Hippocampal formation (tissue), 2 donors: Measurements from ENCODE around the gene PDE11A.

Experiments
- DNase-seq, 2 donors: peaks; one replicate each; lab custom pipeline; 2025; lab: John Stamatoyannopoulos, UW

Gene PDE11A

GRCh38 chr2:177923323-177923722, 149.3 kb downstream of the PDE11A start:
- DNase-seq: no peak

- DNase-seq: no peak
Measured at GRCh38 chr2:177921726-177922125, 150.9 kb downstream of the PDE11A start.

- no peak for DNase-seq
Measured at GRCh38 chr2:177917169-177917568, 155.4 kb downstream of the PDE11A start.

- no peak for DNase-seq
Measured at GRCh38 chr2:177916342-177916741, 156.2 kb downstream of the PDE11A start.

- no peak for DNase-seq
Measured at GRCh38 chr2:177914247-177914646, 158.3 kb downstream of the PDE11A start.

- DNase-seq: no peak
Measured at GRCh38 chr2:177909962-177910361, 162.6 kb downstream of the PDE11A start.

- no peak for DNase-seq
Measured at GRCh38 chr2:177908824-177909223, 163.8 kb downstream of the PDE11A start.

- no peak for DNase-seq
Measured at GRCh38 chr2:177908182-177908581, 164.4 kb downstream of the PDE11A start.

- DNase-seq: peak in 1 of 2 donors; percentile 37
Measured at GRCh38 chr2:177906041-177906718, 166.4 kb downstream of the PDE11A start.

GRCh38 chr2:177905640-177906039, 166.9 kb downstream of the PDE11A start:
- no peak for DNase-seq

GRCh38 chr2:177902395-177903163, 170.0 kb downstream of the PDE11A start:
- DNase-seq: no peak

- no peak for DNase-seq
Measured at GRCh38 chr2:177900082-177900481, 172.5 kb downstream of the PDE11A start.

GRCh38 chr2:177897278-177897677, 175.3 kb downstream of the PDE11A start:
- no peak for DNase-seq

GRCh38 chr2:177896587-177896986, 176.0 kb downstream of the PDE11A start:
- DNase-seq: no peak

- DNase-seq: no peak
Measured at GRCh38 chr2:177894546-177894945, 178.0 kb downstream of the PDE11A start.

- no peak for DNase-seq
Measured at GRCh38 chr2:177893880-177894279, 178.7 kb downstream of the PDE11A start.

GRCh38 chr2:177891533-177891932, 181.0 kb downstream of the PDE11A start:
- DNase-seq: no peak

- no peak for DNase-seq
Measured at GRCh38 chr2:177889818-177890460, 182.6 kb downstream of the PDE11A start.

- DNase-seq: no peak
Measured at GRCh38 chr2:177888581-177888980, 184.0 kb downstream of the PDE11A start.

- no peak for DNase-seq
Measured at GRCh38 chr2:177887722-177888121, 184.9 kb downstream of the PDE11A start.

- DNase-seq: no peak
Measured at GRCh38 chr2:177886824-177887223, 185.8 kb downstream of the PDE11A start.

- DNase-seq: no peak
Measured at GRCh38 chr2:177885828-177886466, 186.6 kb downstream of the PDE11A start.
